Non-pigmented ciliary epithelial cell (primary cell): ENCODE data around the gene INF2.
"Not testable (repeated sequence)": the region's sequence is repeated elsewhere in the genome, so short reads cannot be mapped to it uniquely, and the experiment has no call there.

ENCODE experiments used
- DNase-seq: peaks from one replicate; pipeline ENCODE4 v3.0.0-alpha.2; 2010; ENCODE audit warnings: low read depth

The INF2 gene

GRCh38 chr14:104689109-104689880 is at the start of gene INF2:
Gene INF2 (plus strand): TSS chr14:104689618. CDS start chr14:104701366, 11,748 bp downstream.
- DNase-seq = no peak

- no peak for DNase-seq
Observed at GRCh38 chr14:104639885-104640548, 49.4 kb upstream of the INF2 start.

GRCh38 chr14:104640681-104641080 is 48.7 kb upstream of the INF2 start:
- no peak for DNase-seq

- no peak for DNase-seq
Observed at GRCh38 chr14:104641753-104642539, 47.5 kb upstream of the INF2 start.

GRCh38 chr14:104642540-104642868 is 46.9 kb upstream of the INF2 start:
- DNase-seq = no peak

GRCh38 chr14:104643306-104643705 is 46.1 kb upstream of the INF2 start:
- no peak for DNase-seq

GRCh38 chr14:104644091-104644635 is 45.3 kb upstream of the INF2 start:
- DNase-seq = no peak

- no peak for DNase-seq
Observed at GRCh38 chr14:104644656-104645378, 44.6 kb upstream of the INF2 start.

GRCh38 chr14:104647467-104648043 is 41.9 kb upstream of the INF2 start:
- DNase-seq = no peak

GRCh38 chr14:104650057-104650980 is 39.1 kb upstream of the INF2 start:
- no peak for DNase-seq

- DNase-seq = no peak
Observed at GRCh38 chr14:104650981-104651875, 38.2 kb upstream of the INF2 start.

GRCh38 chr14:104651876-104652260 is 37.5 kb upstream of the INF2 start:
- DNase-seq = no peak

GRCh38 chr14:104652386-104652785 is 37.0 kb upstream of the INF2 start:
- DNase-seq = no peak

GRCh38 chr14:104653130-104653920 is 36.1 kb upstream of the INF2 start:
- DNase-seq = not testable (repeated sequence)

- no peak for DNase-seq
Observed at GRCh38 chr14:104654119-104654518, 35.3 kb upstream of the INF2 start.

GRCh38 chr14:104655128-104655848 is 34.1 kb upstream of the INF2 start:
- no peak for DNase-seq

- DNase-seq = no peak
Observed at GRCh38 chr14:104656014-104656714, 33.3 kb upstream of the INF2 start.
